ENCODE results near the gene TMUB2.
"Not testable (repeated sequence)": the region's sequence is repeated elsewhere in the genome, so short reads cannot be mapped to it uniquely, and the experiment has no call there.

Gene TMUB2

DNA sequence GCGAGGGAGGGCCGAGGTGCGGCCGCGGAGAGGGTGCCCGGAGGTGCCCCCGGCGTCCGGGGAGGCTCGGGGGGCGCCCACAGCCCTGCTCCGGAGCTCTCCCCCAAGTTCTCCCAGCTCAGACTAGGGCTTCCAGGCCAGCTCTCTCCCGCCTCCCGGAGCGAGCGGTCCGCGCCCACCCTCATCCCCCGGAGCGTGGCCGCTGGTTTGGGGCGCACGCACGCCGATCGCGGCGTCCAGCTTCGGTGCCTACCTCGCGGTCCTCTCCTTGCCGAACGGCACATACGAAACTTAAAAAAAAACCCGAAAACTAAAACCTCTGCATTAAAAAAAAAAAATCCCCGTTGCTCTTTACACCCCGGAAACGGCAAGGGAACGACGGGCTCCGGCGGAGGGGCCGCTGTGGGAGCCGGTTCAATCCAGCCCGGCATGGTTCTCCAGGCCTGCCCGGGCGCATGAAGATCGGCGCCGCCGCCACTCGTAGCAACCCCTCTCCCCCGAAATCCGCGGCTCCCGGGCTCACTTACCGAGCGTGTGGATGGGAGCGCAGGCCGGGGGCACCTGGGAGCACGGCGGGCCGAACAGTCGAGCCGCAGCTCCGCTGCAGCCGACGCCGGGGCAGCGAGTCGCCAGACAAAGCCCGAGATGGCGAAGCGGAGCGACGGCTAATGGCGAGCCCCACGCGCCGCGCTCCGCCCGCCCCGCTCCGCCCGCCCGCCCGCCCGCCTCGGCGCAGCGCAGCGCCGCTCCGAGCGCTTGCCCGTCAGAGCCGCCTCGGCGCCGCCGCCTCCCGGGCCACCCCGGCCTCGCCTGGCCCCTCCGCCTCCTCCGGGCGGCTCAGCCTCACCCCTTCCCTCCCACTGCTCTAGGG is 33.7 kb downstream of the TMUB2 start:
- DNase-seq = no peak

DNA sequence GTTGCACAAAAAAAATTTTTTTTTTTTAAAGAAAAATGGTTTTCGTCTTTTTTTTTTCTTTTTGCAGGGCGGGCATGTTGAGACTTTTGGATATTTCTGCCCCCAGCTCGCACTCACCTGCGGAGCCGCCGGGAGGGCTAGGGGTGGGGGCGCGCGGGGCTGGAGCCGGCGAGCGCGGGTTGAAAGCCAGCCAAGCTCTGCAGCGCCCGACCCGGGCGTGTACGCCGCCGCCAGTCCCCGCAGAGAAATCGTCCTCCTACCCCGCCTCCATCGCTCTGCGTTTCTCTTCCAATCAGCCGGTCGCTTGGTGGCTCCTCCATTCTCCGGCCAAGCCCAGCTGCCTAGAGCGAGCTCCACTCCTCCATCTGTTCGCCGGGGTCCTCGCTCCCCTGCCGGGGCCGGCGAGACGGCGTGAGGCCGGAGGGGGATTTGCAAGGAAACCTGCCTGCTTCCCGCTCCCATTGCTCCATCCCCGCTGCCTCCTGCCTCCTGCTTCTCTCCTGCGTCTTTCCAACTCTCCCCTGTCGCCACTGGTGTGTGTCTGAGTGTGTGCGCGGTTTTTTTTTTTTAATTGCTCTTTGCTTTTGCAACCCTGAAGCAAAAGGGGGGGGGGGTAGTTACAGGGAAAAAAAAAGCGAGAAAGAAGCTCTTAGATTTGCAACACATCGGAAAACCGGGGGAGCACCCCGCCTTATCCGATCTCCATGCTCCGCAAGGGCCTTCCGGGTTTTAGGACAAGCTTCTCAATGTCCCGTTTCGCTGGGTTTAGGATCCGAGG is 34.5 kb downstream of the TMUB2 start:
- DNase-seq = peak; percentile 41

DNA sequence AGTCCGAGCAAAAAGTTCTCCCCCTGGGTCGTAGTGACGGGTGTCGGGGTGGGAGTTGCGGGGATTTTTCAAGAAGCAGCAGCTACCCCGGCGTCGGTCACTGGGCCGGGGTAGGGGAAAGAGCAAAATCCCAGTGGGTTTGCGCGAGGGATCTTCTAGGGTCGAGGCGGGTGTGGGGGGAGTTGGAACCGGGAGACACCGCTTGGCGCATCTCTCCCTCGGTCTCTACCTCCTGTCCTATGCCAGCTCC is 35.0 kb downstream of the TMUB2 start:
- DNase-seq = no peak

DNA sequence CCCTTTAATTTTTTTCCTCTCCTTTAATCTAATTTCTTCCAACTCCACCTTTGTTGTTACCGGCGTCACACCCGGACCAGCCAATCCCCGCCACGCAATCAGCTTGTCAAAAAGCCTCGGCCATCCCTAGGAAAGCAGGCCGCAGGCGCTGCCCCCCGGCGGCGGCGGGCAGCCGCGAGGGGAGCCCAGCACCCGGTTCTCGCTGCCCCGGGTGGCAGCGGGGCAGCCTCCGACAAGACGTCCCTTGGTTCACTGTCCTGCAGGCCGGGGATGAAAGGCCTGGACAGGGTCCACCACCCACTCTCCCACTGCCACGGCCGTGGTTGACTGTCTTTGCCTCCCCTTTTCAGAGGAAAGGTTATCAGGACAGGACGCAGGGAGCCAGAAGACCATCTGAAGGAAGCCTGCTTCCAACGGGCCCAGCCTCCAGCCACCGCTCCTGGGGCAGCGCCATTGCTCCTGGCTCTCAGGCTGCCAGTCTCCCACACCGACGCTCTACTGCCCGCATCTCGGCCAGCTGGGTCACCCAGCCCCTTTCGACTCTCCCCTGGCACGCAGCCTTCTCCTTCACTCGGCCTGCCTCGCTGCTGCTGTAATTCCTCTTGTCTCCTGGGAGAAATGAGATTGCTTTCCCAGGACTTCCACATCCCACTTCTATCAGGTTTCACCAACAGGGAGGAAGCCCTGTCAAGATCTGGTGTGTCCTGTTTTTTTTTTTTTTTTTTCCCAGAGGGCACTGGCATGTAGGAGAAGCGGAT is 35.5 kb downstream of the TMUB2 start:
- DNase-seq = peak; percentile 60

DNA sequence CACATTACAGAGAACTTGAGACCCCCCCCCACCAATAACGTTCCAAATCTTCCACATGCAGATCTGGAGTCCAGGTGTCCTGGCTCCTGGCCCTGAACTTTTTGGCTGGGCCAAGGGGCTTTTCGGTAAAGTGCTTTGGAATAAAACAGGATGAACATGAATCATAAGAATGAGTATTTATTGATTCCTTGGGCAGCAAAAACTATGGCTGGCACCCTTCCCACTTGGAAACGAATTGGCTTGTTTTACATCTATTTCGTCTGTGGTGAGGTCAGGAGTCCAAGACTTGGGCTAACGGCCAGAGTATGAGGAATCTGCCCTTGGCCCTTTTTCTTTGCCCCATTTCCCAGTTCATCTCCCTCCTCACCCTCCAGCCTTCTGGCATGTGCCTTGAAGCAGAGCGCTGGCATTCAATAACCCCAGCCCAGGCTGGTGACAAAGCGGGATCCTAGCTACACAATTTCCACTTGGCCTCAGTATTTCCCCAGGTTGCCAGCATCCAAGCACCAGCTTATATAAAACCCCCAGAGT is 36.8 kb downstream of the TMUB2 start:
- no peak for DNase-seq

DNA sequence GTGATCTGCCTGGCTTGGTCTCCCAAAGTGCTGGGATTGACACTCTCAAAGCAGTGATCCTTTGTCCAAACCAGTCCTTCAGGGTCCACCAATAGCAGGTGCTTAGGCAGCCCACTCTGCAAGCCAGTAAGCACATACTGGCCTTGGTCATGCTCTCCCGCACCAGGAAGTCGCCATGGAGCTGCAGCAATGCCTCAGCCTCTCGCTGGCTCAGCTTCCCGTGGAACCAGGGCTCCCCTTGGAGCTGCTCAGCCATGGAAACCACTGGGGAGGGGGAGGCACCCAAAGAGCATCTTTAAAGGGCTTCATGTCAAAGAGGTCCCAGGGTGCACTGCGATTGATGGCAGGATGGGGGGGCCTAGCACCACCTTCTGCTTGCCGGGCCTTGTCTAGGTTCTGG is 42.3 kb downstream of the TMUB2 start:
- DNase-seq = no peak

DNA sequence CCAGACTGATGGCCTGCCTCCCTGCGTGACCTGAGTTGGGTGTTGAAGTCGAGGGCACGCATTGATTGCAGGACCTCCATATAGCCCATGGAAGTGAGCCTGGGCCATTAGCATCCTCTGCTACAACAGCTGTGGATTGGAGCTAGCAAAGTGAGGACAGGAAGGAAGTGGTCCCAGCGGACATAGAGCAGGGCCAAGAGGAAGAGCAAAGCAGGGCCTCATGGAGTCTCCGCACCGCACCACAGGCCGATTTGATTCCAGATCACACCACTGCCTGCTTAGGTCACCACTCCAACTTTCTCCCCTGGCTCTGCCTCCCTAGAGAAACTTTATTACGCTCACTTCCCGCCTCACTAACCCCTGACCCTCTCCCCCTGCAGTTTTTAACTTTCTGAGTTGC is 43.4 kb downstream of the TMUB2 start:
- DNase-seq = no peak

DNA sequence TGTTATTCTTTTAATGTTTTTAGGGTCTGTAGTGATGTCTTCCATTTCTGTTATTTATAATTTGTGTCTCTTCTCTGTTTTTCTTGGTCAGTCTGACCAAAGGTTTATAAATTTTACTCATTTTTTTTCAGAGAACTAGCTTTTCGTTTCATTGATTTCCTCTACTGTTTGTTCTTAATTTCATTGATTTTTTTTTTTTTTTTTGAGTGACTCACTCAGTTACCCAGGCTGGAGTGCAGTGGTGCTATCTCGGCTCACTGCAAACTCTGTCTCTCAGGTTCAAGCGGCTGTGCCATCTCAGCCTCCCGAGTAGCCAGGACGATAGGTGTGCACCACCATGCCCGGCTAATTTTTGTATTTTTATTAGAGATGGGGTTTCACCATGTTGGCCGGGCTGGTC is 45.3 kb downstream of the TMUB2 start:
- no peak for DNase-seq

DNA sequence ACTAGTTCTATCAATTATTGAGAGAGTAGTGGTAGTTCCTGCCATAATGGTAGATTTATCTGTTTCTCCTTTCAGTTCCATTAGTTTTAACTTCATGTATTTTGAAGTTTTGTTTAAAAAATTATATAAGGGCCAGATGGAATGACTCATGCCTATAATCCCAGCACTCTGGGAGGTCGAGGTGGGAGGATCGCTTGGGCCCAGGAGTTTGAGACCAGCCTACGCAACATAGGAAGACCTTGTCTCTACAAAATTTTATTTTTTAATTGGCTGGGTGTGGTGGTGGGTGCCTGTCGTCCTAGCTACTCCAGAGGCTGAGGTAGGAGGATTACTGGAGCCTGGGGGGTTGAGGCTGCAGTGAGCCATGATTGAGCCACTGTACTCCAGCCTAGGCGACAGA is 46.8 kb downstream of the TMUB2 start:
- no peak for DNase-seq

DNA sequence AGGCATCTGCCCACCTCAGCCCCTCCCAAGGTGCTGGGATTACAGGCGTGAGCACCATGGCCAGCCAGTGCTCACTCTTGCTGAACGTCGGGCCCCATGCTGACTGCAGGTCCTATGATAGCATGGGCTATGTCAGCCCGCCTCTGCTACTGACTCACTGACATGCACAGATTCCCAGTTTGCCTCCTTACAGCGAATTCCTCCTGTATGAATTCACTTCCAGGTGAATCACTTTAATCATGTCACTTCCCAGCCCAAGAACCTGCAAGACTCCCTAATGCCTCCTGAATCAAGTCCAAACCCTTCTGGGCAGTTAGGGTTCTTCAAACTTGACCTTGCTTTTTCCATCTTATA is 48.8 kb downstream of the TMUB2 start:
- no peak for DNase-seq

DNA sequence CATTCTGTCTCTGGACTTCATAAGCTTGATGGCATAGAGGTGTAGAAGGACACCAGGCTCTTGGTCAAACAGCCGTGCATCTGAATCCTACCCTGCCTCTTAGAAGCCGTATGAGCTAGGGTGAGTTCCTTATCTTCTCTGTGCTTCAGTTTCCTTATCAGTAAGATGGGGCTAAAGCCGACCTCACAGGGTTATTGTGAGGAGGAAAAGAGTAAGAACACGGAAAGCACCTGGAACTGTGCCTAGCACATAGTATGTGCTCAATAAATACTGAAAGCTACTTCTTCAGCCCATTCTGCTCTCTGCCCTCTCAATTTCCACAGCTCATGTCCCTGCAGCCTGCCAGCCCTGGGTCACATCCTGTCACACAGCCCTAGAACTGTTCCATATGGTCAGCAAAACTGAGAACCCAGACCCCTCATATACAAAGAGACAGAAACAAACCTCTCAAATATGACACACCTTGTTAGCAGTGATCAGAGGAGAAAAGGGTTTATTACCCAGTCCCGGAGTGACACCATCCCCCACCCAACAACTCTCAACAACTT is 49.7 kb downstream of the TMUB2 start:
- no peak for DNase-seq

DNA sequence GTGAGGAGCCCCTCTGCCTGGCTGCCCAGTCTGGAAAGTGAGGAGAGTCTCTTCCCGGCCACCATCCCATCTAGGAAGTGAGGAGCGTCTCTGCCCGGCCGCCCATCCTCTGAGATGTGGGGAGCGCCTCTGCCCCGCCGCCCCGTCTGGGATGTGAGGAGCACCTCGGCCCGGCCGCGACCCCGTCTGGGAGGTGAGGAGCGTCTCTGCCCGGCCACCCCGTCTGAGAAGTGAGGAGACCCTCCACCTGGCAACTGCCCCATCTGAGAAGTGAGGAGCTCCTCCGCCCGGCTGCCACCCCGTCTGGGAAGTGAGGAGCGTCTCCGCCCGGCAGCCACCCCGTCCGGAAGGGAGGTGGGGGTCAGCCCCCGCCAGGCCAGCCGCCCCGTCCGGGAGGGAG is 51.1 kb downstream of the TMUB2 start:
- not testable (repeated sequence) for DNase-seq

DNA sequence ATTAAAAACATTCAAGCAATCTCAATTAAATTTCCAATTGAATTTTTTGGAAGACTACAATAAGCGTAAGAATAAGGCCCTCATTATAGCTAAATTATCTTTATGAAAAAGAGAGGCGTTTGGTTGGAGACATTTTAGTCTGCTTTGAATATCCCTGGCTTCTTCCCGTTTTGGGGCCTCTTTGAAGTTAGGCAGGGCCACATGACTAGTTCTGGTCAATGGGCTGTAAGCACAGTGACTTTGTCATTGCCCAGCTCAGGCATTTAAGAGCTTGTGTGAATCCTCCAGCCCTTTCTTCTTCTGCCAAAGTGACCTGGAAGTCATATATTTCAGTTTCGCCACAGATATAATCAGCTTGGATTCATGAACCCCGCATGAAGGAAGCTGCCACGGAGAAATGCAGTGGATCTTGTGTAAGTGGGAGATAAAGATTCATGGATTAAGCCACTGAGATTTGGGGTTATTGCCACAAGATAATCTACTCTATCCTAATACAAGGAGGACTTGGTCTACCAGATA is 54.4 kb downstream of the TMUB2 start:
- no peak for DNase-seq
